NCI-H1930 (cell line): ENCODE measurements around the gene CROCC2.

ENCODE experiments used
- DNase-seq, 2 experiments: peaks; one replicate each; lab custom pipeline; 2025; lab: John Stamatoyannopoulos, UW

Gene CROCC2

GRCh38 chr2:240906141-240906910, at the start of gene CROCC2:
TSS of gene CROCC2 (plus strand) at chr2:240906336. CDS start at chr2:240906514, 178 bp downstream.
- no peak for DNase-seq

DNA sequence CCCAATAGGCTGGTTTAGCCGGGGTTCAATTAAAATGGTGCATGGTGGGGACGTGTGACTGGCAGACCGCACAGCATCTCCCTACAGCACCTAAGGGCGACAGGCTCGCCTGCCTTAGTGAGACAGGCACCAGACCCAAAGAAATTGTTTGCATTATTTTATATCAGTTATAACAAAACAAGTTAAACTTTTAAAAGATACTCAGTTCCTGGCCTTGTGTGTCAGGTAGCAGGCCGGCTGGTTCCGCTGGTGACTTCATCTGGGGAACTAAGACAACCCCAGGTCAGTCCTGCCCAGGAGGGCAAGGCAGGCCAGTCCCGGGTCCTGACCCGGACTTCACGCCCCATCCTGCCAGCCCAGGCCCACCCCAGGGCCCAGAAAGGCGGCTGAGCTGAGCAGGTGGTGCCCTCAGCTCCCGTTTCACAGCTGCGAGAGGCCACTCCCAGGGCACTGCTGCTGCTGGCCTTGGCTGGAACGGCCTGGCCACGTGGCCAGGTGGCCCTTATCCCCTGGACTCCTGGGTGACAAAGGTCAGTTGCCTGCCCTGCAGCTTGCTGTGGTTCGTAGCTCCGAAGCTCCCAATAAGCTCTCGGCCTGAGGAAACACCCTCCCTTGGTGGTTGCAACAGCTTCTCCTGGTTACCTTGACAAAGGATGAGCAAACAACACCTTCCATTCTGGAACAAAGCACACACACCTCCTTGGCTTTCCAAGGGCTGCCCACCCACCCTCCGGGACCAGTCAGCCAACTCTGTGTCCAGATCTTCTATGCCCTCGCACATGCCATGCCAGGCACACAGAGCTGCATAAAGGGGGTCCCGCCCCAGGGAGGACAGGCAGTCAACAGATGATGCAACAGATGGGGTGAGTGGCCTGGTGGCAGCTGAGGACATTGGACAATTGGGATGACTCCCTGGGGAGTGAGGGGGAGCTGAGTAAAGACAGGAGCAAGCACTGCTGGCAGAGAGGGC, 48.8 kb upstream of the CROCC2 start:
- no peak for DNase-seq

DNA sequence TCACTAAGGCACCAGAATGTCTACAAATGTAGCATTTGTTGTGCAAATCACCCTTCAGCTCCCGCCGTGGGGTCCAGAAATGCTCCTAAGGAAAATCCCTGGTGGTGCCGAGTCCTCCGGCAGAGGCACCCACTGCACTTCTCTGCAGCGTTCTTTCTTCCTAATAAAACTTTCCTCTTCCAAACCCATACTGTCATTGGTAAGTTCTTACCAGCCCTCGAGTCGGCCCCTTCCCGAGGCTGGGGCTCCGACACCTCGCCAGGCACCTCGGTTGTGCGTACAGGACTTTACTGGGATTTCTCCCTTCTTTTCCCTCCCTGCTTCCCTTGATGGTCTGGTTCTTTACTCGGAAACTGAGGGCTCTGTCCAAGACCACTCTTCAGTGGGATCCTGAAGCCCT, 47.8 kb upstream of the CROCC2 start:
- no peak for DNase-seq

DNA sequence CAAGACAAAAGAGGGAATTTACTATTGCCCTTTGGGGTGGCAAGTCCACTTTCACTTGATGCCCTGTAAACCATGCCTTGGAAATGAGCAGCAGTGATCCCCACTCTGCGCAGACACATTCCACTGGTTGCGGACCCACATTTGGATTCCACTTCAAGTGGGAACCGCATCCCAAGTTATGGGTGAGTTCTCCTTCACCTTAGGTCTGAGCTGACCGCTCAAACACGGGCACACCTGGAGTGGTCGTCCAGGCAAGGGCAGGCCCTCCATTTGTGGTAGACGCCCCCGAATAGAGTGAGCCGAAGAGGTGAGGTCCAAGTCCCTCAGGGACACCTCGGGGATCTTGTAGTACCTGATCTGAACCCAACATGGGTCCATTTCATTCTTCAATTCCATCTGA, 47.3 kb upstream of the CROCC2 start:
- no peak for DNase-seq

- no peak for DNase-seq
Measured at GRCh38 chr2:240861547-240861946, 44.6 kb upstream of the CROCC2 start.

- DNase-seq: no peak
Measured at GRCh38 chr2:240864475-240864874, 41.7 kb upstream of the CROCC2 start.

- DNase-seq: no peak
Measured at GRCh38 chr2:240865391-240865790, 40.7 kb upstream of the CROCC2 start.

- no peak for DNase-seq
Measured at GRCh38 chr2:240868286-240869108, 37.6 kb upstream of the CROCC2 start, which contains the start of gene AGXT. TSS of gene AGXT (plus strand) at chr2:240868824. CDS start at chr2:240868866, 42 bp downstream.

DNA sequence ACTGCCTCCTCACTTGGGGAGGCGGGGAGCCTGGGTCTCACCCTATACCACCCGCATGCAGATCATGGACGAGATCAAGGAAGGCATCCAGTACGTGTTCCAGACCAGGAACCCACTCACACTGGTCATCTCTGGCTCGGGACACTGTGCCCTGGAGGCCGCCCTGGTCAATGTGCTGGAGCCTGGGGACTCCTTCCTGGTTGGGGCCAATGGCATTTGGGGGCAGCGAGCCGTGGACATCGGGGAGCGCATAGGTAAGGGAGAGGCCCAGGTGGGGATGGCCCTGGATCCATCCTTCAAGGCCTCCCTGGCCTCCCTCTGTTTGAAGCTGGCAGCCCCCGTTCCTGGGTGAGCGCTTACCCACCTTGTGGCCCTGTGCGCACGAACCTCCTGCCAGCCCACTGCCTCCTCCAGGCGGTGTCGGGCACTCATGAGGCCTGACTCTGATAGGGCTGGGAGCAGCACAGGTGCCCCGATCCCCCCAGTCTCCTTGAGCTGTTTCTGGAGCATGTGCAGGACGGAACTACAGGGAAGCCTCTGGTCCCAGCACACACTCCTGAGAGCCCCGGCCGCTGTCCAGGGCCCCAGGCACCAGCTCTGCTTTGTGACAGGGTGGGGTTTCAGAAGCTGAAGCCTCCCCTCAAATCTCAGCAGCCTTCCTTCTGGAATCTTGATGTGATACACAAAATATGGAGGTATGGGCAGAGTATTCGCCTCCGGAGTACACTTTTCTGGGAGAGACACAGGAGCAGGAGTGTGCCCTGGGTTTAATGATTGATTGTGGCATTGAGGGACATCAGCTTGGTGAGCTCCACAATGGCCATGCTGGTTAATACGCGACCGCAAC, 36.8 kb upstream of the CROCC2 start:
- DNase-seq: no peak

- no peak for DNase-seq
Measured at GRCh38 chr2:240869956-240870875, 35.9 kb upstream of the CROCC2 start.

DNA sequence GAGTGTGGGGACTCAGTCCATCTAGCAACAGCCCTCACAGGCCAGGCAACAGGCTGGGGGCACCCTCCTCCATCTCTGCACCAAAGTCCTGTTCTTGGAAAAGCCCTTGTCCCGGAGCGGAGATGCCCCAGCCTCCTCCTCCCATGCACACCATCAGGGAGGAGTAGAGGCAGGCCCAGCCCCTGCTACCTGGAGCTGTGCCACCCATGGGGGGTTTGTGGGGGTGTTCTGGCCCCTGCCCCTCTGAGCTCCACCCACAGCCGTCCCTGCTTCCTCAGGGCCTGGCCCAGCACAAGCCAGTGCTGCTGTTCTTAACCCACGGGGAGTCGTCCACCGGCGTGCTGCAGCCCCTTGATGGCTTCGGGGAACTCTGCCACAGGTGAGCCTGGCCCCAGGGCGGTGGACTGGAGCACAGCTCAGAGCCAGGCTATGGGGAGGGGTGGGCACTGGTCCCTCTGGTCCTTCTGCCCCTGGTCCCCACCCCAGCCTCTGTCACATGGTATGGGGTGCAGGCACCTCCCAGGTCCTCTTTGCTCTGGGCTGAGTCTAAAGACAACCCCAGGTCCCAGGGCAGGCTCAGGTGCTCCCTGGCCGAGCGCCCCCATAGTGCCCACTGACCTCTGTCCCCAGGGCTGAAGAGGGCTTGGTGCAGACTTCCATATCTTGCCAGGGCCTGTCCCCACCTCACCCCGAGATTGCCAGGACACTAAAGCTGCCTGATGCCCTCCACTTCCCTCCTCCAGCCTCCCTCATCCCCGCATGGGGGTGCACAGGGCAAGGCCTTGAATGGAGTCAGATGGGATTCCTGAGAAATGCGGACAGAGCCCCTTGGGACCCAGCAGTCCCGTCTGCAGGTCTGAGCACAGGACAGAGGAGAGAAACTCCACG, 34.8 kb upstream of the CROCC2 start:
- no peak for DNase-seq

GRCh38 chr2:240872317-240873097, 33.6 kb upstream of the CROCC2 start:
- no peak for DNase-seq

DNA sequence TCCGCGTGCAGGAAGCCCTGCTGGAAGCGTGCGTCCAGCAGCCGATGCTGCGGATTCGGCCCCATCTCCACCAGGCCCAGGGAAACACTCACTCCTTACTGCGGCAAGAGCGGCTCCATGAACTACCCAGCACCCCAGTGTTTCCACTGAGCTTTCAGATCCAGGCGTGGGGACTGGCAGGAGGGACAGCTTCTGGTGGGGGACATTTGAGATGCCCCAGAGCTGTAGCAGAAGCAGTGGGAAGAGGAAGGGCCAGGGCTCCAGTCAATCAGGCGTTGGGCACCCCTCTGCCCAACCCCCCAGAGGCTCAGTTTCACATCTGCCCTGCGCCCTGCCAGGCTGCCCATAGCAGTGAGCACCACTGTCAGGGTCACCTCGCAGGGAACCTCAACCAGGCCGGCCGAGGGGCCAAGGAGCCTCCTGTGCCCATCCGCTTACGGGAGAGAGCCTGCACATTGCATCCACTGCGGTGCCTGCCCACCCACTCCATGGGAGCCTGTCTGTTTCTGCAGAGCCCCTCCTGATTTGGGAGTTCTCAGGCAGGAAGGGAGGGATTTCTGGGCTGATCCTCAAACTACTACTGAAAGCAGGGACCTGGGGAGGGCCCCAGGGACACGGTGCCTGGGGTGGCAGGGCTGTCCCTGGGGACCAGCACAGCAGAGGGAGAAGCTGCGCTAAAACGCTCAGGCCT, 32.9 kb upstream of the CROCC2 start:
- no peak for DNase-seq

GRCh38 chr2:240873805-240874714, 32.1 kb upstream of the CROCC2 start:
- DNase-seq: no peak

- no peak for DNase-seq
Measured at GRCh38 chr2:240874715-240875227, 31.4 kb upstream of the CROCC2 start.
